ENCODE data around the gene CYB561D2. TPM values are rescaled to one million over a fixed set of nuclear protein-coding genes. Genes with fewer than 3 reads are reported as not detected.

Gene CYB561D2
- polyA plus RNA-seq, 1 donor from 2014 or later, result 21.2 TPM

DNA sequence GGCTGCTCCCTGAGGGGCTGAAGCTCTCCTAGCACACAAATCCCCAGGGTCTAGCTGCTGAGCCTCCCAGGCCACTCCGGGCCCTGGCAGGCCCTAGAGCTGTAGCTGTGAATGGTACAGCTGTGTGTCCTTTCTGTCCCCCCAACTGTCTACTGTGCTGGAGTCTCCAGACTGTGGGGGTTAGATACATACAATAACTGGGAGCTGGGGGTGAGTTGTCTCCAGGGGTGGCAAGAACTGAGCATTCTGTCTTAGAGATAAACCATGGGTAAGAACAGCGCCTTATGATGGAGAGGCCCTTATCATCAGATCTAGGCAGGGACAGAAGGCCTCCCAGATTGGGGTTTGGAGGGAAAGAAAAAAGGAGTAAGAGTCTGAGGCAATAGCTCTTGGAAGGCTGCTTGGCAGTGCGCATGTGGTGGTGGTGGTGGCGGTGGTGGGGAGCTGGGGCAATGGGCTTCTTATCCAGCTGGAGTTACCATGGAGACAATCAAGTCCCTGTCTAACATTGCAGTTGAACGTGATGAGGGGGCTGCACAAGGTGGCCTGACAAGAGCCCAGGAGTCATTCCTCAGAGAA is 3.6 kb downstream of the CYB561D2 start:
- H3K4me2 ChIP-seq (ENCODE audit: low read length), result no peak overlapping the region
- H4K20me1 ChIP-seq (ENCODE audit: insufficient read depth), result peaks cover 9% of the 10 kb centered on the region
- H3K9ac ChIP-seq (ENCODE audit: low read length), result no peak overlapping the region
- H3K9me2 ChIP-seq (ENCODE audit: insufficient read depth, low read length), result no peaks in the 10 kb centered on the region
- H3F3A ChIP-seq (ENCODE audit: insufficient read depth, low read length, poor library complexity, severe bottlenecking), result no peaks in the 10 kb centered on the region
- H3K79me2 ChIP-seq (replicated peaks; ENCODE audit: insufficient read depth, low read length), result peaks cover 45% of the 10 kb centered on the region
- H3K36me3 ChIP-seq (ENCODE audit: insufficient read depth, low read length), result no peaks in the 10 kb centered on the region
- H3K27me3 ChIP-seq (ENCODE audit: insufficient read depth, low read depth, low read length), result no peaks in the 10 kb centered on the region
- H3K27ac ChIP-seq (ENCODE audit: low read length), result no peak overlapping the region
- H3K9me3 ChIP-seq (ENCODE audit: low read length), result no peaks in the 10 kb centered on the region
- no peak overlapping the region for H2AFZ ChIP-seq (ENCODE audit: low read depth, low read length)
- TF ChIP-seq, protein P1, sequence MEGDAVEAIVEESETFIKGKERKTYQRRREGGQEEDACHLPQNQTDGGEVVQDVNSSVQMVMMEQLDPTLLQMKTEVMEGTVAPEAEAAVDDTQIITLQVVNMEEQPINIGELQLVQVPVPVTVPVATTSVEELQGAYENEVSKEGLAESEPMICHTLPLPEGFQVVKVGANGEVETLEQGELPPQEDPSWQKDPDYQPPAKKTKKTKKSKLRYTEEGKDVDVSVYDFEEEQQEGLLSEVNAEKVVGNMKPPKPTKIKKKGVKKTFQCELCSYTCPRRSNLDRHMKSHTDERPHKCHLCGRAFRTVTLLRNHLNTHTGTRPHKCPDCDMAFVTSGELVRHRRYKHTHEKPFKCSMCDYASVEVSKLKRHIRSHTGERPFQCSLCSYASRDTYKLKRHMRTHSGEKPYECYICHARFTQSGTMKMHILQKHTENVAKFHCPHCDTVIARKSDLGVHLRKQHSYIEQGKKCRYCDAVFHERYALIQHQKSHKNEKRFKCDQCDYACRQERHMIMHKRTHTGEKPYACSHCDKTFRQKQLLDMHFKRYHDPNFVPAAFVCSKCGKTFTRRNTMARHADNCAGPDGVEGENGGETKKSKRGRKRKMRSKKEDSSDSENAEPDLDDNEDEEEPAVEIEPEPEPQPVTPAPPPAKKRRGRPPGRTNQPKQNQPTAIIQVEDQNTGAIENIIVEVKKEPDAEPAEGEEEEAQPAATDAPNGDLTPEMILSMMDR (IDR thresholded peaks at IDR 0.05; ENCODE audit: poor library complexity, severe bottlenecking), result no peak
- TF ChIP-seq RAD21 (conservative IDR thresholded peaks at IDR 0.05) (no peak), TAF1 (IDR thresholded peaks at IDR 0.05; ENCODE audit: low read depth) (no peak), POLR2AphosphoS5 (IDR thresholded peaks at IDR 0.05) (no peak), EZH2 (IDR thresholded peaks at IDR 0.05; ENCODE audit: borderline replicate concordance, insufficient read depth, low read length, poor library complexity, severe bottlenecking) (no peak), SMC3 (conservative IDR thresholded peaks at IDR 0.05; ENCODE audit: poor library complexity) (no peak), MXI1 (conservative IDR thresholded peaks at IDR 0.05; ENCODE audit: poor library complexity, severe bottlenecking) (no peak), EP300 (conservative IDR thresholded peaks at IDR 0.05; ENCODE audit: poor library complexity, severe bottlenecking) (no peak)
- TF ChIP-seq, protein P2, sequence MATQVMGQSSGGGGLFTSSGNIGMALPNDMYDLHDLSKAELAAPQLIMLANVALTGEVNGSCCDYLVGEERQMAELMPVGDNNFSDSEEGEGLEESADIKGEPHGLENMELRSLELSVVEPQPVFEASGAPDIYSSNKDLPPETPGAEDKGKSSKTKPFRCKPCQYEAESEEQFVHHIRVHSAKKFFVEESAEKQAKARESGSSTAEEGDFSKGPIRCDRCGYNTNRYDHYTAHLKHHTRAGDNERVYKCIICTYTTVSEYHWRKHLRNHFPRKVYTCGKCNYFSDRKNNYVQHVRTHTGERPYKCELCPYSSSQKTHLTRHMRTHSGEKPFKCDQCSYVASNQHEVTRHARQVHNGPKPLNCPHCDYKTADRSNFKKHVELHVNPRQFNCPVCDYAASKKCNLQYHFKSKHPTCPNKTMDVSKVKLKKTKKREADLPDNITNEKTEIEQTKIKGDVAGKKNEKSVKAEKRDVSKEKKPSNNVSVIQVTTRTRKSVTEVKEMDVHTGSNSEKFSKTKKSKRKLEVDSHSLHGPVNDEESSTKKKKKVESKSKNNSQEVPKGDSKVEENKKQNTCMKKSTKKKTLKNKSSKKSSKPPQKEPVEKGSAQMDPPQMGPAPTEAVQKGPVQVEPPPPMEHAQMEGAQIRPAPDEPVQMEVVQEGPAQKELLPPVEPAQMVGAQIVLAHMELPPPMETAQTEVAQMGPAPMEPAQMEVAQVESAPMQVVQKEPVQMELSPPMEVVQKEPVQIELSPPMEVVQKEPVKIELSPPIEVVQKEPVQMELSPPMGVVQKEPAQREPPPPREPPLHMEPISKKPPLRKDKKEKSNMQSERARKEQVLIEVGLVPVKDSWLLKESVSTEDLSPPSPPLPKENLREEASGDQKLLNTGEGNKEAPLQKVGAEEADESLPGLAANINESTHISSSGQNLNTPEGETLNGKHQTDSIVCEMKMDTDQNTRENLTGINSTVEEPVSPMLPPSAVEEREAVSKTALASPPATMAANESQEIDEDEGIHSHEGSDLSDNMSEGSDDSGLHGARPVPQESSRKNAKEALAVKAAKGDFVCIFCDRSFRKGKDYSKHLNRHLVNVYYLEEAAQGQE (IDR thresholded peaks at IDR 0.05; ENCODE audit: borderline replicate concordance), result no peak
- H3K4me3 ChIP-seq (ENCODE audit: low read length), result no peak overlapping the region

DNA sequence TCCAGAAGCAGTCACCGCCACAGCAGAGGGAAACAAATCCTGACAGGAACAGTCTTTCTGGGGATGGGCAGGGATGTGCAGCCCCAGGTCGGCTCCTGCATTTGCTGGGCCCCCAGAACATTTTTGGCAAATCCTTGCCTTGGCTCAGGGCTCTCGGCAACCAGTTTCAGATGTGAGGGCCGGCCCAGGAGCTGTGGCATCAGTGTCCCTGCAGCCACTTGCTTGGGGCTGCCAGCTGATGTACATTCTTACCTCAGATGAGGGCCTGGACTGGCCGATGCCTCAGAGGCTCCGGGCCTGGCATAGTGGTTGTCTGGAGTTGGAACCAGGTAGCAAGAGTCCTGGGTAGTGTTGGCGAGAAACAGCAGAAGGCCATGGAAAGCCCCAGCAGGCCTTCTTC is 4.2 kb downstream of the CYB561D2 start:
- no peak overlapping the region for H3K4me3 ChIP-seq (ENCODE audit: low read length)
- no peaks in the 10 kb centered on the region for H3K36me3 ChIP-seq (ENCODE audit: insufficient read depth, low read length)
- no peaks in the 10 kb centered on the region for H3K27me3 ChIP-seq (ENCODE audit: insufficient read depth, low read depth, low read length)
- peaks cover 9% of the 10 kb centered on the region for H4K20me1 ChIP-seq (ENCODE audit: insufficient read depth)
- no peak overlapping the region for H3K4me2 ChIP-seq (ENCODE audit: low read length)
- H3F3A ChIP-seq (ENCODE audit: insufficient read depth, low read length, poor library complexity, severe bottlenecking), result no peaks in the 10 kb centered on the region
- no peak overlapping the region for H2AFZ ChIP-seq (ENCODE audit: low read depth, low read length)
- H3K9me2 ChIP-seq (ENCODE audit: insufficient read depth, low read length), result no peaks in the 10 kb centered on the region
- H3K9ac ChIP-seq (ENCODE audit: low read length), result no peak overlapping the region
- no peaks in the 10 kb centered on the region for H3K9me3 ChIP-seq (ENCODE audit: low read length)
- TF ChIP-seq, protein P1 (IDR thresholded peaks at IDR 0.05; ENCODE audit: poor library complexity, severe bottlenecking), result no peak
- no peak for TF ChIP-seq POLR2AphosphoS5 (IDR thresholded peaks at IDR 0.05)
- TF ChIP-seq, protein P2 (IDR thresholded peaks at IDR 0.05; ENCODE audit: borderline replicate concordance), result no peak
- no peak for TF ChIP-seq MXI1 (conservative IDR thresholded peaks at IDR 0.05; ENCODE audit: poor library complexity, severe bottlenecking)
- TF ChIP-seq RAD21 (conservative IDR thresholded peaks at IDR 0.05), result no peak
- TF ChIP-seq SMC3 (conservative IDR thresholded peaks at IDR 0.05; ENCODE audit: poor library complexity), result no peak
- no peak for TF ChIP-seq TAF1 (IDR thresholded peaks at IDR 0.05; ENCODE audit: low read depth)
- no peak overlapping the region for H3K27ac ChIP-seq (ENCODE audit: low read length)
- H3K79me2 ChIP-seq (replicated peaks; ENCODE audit: insufficient read depth, low read length), result peaks cover 41% of the 10 kb centered on the region

All from neural cell (in vitro differentiated cells).